Body of pancreas (tissue), 4 donors: Measurements from ENCODE around the gene WWC2. TPM values are rescaled to one million over a fixed set of nuclear protein-coding genes. Genes with fewer than 3 reads are reported as not detected.

ENCODE experiments used
- ATAC-seq: fragments of 150-250 bp; one replicate; pipeline ENCODE4 v1.9.1; 2016
- DNase-seq, 4 donors: peaks; one replicate each; pipeline ENCODE4 v3.0.0-alpha.2; 2019
- H3K27ac ChIP-seq, 4 donors: fragments of 200-600 bp; sonication (generic); 1 replicate in 3 of 4; 2 replicates in 1 of 4; pipeline versions ENCODE4 v1.5.1 to v1.6.1; 2016 to 2019; ENCODE audit warnings: mild to moderate bottlenecking in 1 of 4, mixed read lengths in 1 of 4, moderate library complexity in 1 of 4
- H3K27me3 ChIP-seq, 2 donors: fragments of 200-600 bp; sonication (generic); one replicate each; pipeline ENCODE4 v1.6.0; 2016; ENCODE audit warnings: mild to moderate bottlenecking in 1 of 2
- H3K36me3 ChIP-seq, 2 donors: fragments of 200-600 bp; sonication (generic); replicated peaks in 1 of 2; 2 replicates each; pipeline ENCODE4 v1.5.1; 2016; ENCODE audit warnings: low read depth in 2 of 2; ENCODE audit not compliant: insufficient read depth in 1 of 2
- H3K4me1 ChIP-seq: fragments of 200-600 bp; sonication (generic); one replicate; pipeline ENCODE4 v1.6.0; 2016
- H3K4me3 ChIP-seq, 2 donors: fragments of 200-600 bp; sonication (generic); 1 replicate in 1 of 2; 2 replicates in 1 of 2; pipeline ENCODE4 v1.5.1; 2016 to 2019
- H3K9me3 ChIP-seq, 3 donors: fragments of 200-600 bp; sonication (generic); 1 replicate in 2 of 3; 2 replicates in 1 of 3; pipeline ENCODE4 v1.5.1; 2016
- POLR2A ChIP-seq, 3 donors: fragments of 450-650 bp; IDR thresholded peaks; one replicate each; pipeline ENCODE4 v1.6.1; 2016; ENCODE audit warnings: antibody characterized with exemption in 3 of 3, mild to moderate bottlenecking in 2 of 3
- WGBS, 2 donors: methylation state at CpG; one replicate each; pipeline ENCODE4 v1.1.5; 2017; 5-methylcytosine and 5-hydroxymethylcytosine counted together
- intact Hi-C: fragments of 100-400 bp; cut with DNase I; formaldehyde crosslinking; loops from one replicate; pipeline ENCODE4 v1.15.1; 2023
- total RNA-seq, 2 donors: library from RNA; depleted of rRNA; stranded (reverse); fragments of >200 nt; gene quantifications; one replicate each; pipeline ENCODE4 v1.1.0, GENCODE V29; 2016
- TF ChIP-seq, protein P1 (sequence below), 7 experiments: fragments of 450-650 bp in 4 of 7; fragments of 200-600 bp in 3 of 7; sonication (generic) in 3 of 7; IDR thresholded peaks; one replicate each; pipeline ENCODE4 v1.5.1; 2016 to 2019; ENCODE audit warnings: antibody characterized with exemption in 7 of 7

The WWC2 gene
- total RNA-seq, 2 donors from 2014 or later, result 24.4 to 30.3 TPM

- no peak for TF ChIP-seq POLR2A (IDR thresholded peaks at IDR 0.05)
- TF ChIP-seq, protein P1, sequence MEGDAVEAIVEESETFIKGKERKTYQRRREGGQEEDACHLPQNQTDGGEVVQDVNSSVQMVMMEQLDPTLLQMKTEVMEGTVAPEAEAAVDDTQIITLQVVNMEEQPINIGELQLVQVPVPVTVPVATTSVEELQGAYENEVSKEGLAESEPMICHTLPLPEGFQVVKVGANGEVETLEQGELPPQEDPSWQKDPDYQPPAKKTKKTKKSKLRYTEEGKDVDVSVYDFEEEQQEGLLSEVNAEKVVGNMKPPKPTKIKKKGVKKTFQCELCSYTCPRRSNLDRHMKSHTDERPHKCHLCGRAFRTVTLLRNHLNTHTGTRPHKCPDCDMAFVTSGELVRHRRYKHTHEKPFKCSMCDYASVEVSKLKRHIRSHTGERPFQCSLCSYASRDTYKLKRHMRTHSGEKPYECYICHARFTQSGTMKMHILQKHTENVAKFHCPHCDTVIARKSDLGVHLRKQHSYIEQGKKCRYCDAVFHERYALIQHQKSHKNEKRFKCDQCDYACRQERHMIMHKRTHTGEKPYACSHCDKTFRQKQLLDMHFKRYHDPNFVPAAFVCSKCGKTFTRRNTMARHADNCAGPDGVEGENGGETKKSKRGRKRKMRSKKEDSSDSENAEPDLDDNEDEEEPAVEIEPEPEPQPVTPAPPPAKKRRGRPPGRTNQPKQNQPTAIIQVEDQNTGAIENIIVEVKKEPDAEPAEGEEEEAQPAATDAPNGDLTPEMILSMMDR (IDR thresholded peaks at IDR 0.05), result no peak
- intact Hi-C loops, result no loop called here
Observed at GRCh38 chr4:183145773-183146172, 46.7 kb downstream of the WWC2 start.

DNA sequence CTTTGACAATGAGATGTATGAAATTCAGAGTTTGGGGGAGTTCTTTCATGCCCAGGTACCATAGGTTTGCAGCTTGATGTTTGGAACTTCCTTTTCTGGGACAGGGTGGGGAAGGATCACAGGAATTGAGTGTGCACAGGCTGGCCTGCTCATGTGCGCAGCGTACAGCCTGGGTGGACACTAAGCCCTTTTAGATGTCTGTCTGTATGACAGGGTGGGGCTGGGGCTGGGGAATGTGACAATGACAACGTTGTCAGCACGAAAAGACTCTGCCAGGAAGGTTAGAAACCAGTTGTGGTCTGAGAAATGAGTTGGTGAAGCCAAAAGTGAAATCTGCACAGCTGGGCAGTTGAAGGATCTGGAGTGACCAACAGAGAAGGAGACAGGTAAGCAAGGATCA is 47.4 kb downstream of the WWC2 start:
- Histone ChIP-seq H3K36me3 (no peaks in the 10 kb centered on the region), H3K9me3 (no peaks in the 10 kb centered on the region), H3K4me1 (peaks cover 18% of the 10 kb centered on the region), H3K27ac (no peak overlapping the region), H3K4me3 (no peak overlapping the region), H3K27me3 (no peaks in the 10 kb centered on the region)
- intact Hi-C loops, result no loop called here
- WGBS, 2 donors, result 63 to 66% methylated on average over 4 of the region's 4 CpGs
- no peak for ATAC-seq
- TF ChIP-seq, protein P1 (IDR thresholded peaks at IDR 0.05), result no peak
- TF ChIP-seq POLR2A (IDR thresholded peaks at IDR 0.05), result no peak
- no peak for DNase-seq

More at GRCh38 chr4:183145773-183146172, 46.7 kb downstream of the WWC2 start:
- 64 to 66% methylated on average over 2 of the region's 2 CpGs for WGBS, 2 donors
- Histone ChIP-seq H3K4me1 (peaks cover 18% of the 10 kb centered on the region), H3K27me3 (no peaks in the 10 kb centered on the region), H3K9me3 (no peaks in the 10 kb centered on the region), H3K27ac (no peak overlapping the region), H3K36me3 (no peaks in the 10 kb centered on the region), H3K4me3 (no peak overlapping the region)
- DNase-seq (no peak), ATAC-seq (no peak)

DNA sequence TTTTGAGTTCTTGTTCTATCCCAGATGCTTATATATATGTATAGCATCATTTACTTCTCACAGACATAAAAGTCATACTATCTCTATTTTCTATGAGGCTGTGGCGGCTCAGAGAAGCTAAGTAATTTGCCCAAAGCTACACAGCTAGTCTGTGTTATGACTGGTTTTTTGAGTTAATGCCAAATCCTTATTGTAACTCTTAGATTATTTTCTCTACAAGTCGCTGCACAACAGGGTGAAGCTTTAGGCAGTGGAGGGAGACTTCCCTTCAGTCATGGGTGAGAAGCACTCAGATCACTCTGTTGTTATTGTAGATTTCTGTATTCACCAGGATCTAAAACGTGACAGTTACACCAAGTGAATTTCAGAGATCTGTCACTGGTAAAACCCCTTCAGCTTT is 48.1 kb downstream of the WWC2 start:
- TF ChIP-seq, protein P1 (IDR thresholded peaks at IDR 0.05), result no peak
- Histone ChIP-seq H3K4me1 (peaks cover 14% of the 10 kb centered on the region), H3K9me3 (no peaks in the 10 kb centered on the region), H3K27me3 (no peaks in the 10 kb centered on the region), H3K4me3 (no peak overlapping the region), H3K36me3 (no peaks in the 10 kb centered on the region), H3K27ac (no peak overlapping the region)
- intact Hi-C loops, result no loop called here
- no peak for ATAC-seq
- no peak for DNase-seq
- 66 to 78% methylated on average over 3 of the region's 3 CpGs for WGBS, 2 donors

GRCh38 chr4:183147983-183148382 is 48.9 kb downstream of the WWC2 start:
- intact Hi-C loops, result no loop called here
- peaks cover 7% of the 10 kb centered on the region for H3K4me1 ChIP-seq
- TF ChIP-seq POLR2A (IDR thresholded peaks at IDR 0.05), result no peak
- TF ChIP-seq, protein P1 (IDR thresholded peaks at IDR 0.05), result no peak
- no peak for DNase-seq
- no peak for ATAC-seq
- no peaks in the 10 kb centered on the region for H3K9me3 ChIP-seq
- no peaks in the 10 kb centered on the region for H3K27me3 ChIP-seq
- H3K36me3 ChIP-seq, result no peaks in the 10 kb centered on the region
- H3K27ac ChIP-seq, result no peak overlapping the region
- H3K4me3 ChIP-seq, result no peak overlapping the region
- whole genome bisulfite sequencing, 2 donors, result 85 to 87% methylated on average over 4 of the region's 4 CpGs
